Adrenal gland (tissue), 12 donors: ENCODE results near the gene TRIOBP. TPM values are rescaled to one million over a fixed set of nuclear protein-coding genes. Genes with fewer than 3 reads are reported as not detected.

Experiments used
- DNase-seq, 7 donors: peaks; one replicate each; pipeline ENCODE4 v3.0.0-alpha.2; 2019 to 2020
- H3K27ac ChIP-seq, 5 donors: fragments of 200-600 bp; sonication (generic) in 4 of 5; 1 replicate in 3 of 5; 2 replicates in 2 of 5; pipeline versions ENCODE4 v1.5.1 to v1.8.0; 2016 to 2020; ENCODE audit warnings: mild to moderate bottlenecking in 1 of 5
- H3K27me3 ChIP-seq: fragments of 200-600 bp; 2 replicates; pipeline ENCODE4 v1.8.0; 2021
- H3K36me3 ChIP-seq, 2 donors: fragments of 200-600 bp; replicated peaks in 1 of 2; 1 replicate in 1 of 2; 2 replicates in 1 of 2; pipeline versions ENCODE4 v1.5.1 to v1.8.0; 2018 to 2022
- H3K4me1 ChIP-seq, 2 donors: fragments of 200-600 bp; replicated peaks in 1 of 2; 1 replicate in 1 of 2; 2 replicates in 1 of 2; pipeline versions ENCODE4 v1.5.1 to v1.8.0; 2018 to 2021
- H3K4me3 ChIP-seq, 4 donors: fragments of 200-600 bp; sonication (generic) in 3 of 4; one replicate each; pipeline ENCODE4 v1.5.1; 2016 to 2018
- H3K9me3 ChIP-seq, 3 donors: fragments of 200-600 bp; sonication (generic) in 1 of 3; replicated peaks in 1 of 3; 1 replicate in 2 of 3; 2 replicates in 1 of 3; pipeline versions ENCODE4 v1.5.1 to v1.8.0; 2016 to 2021
- POLR2A ChIP-seq, 2 donors: fragments of 450-650 bp; IDR thresholded peaks; one replicate each; pipeline ENCODE4 v1.6.1; 2017; ENCODE audit warnings: antibody characterized with exemption in 2 of 2, mild to moderate bottlenecking in 2 of 2, moderate library complexity in 1 of 2
- WGBS, 4 donors: extraction: QIAGEN DNeasy Blood & Tissue Kit in 2 of 4; methylation state at CpG; one replicate each; pipeline versions ENCODE4 v1.1.5 to v1.1.7; 2013 to 2017; 5-methylcytosine and 5-hydroxymethylcytosine counted together
- intact Hi-C, 2 donors: fragments of 100-400 bp; cut with DNase I; formaldehyde crosslinking; loops; one replicate each; pipeline versions ENCODE4 v1.14.1 to v1.15.0; 2022 to 2023
- polyA plus RNA-seq, 3 donors: library from polyadenylated mRNA; stranded (reverse); fragments of 200-250 nt in 2 of 3; fragments of 350-450 nt in 1 of 3; fragmentation: Illumina TruSeq in 1 of 3; extraction: RNeasy Lipid Tissue Mini Kit (QIAGEN cat#74804) in 1 of 3; gene quantifications; one replicate each; pipeline ENCODE4 v1.2.3, GENCODE V29; 2013 to 2014
- total RNA-seq, 9 donors: library from RNA; depleted of rRNA in 4 of 9; stranded (reverse); fragments of >200 nt in 4 of 9; fragments of 120-200 nt in 1 of 9; fragmentation: NEBNext Ultra II Directional in 1 of 9; extraction: Animal tissue kit (Norgen Biotek cat#: 25700) in 1 of 9; gene quantifications; one replicate each; pipeline versions ENCODE4 v1.1.0 to v1.2.4, GENCODE V29; 2013 to 2023
- TF ChIP-seq, protein P1 (sequence below), 6 experiments: fragments of 450-650 bp in 4 of 6; fragments of 200-600 bp in 2 of 6; sonication (generic) in 1 of 6; IDR thresholded peaks; 1 replicate in 5 of 6; 2 replicates in 1 of 6; pipeline versions ENCODE4 v1.5.1 to v1.8.0; 2016 to 2021; ENCODE audit warnings: antibody characterized with exemption in 6 of 6, mild to moderate bottlenecking in 2 of 6, moderate library complexity in 1 of 6
- donor health status: healthy with polysubstance abuse.
- donor health status: Bipolar disorder and iron deficiency.
- donor health status: DM: yes; HTN: yes; CAD: no.
- donor health status: DM: no; HTN: no; CAD: no.
- donor health status: DM: no; HTN: no; CAD: no.
- donor health status: DM: yes; HTN: yes; CAD: no.

TRIOBP gene
- total and polyA plus RNA-seq, 12 donors, result 24.6 to 146 (median 90.3) TPM

DNA sequence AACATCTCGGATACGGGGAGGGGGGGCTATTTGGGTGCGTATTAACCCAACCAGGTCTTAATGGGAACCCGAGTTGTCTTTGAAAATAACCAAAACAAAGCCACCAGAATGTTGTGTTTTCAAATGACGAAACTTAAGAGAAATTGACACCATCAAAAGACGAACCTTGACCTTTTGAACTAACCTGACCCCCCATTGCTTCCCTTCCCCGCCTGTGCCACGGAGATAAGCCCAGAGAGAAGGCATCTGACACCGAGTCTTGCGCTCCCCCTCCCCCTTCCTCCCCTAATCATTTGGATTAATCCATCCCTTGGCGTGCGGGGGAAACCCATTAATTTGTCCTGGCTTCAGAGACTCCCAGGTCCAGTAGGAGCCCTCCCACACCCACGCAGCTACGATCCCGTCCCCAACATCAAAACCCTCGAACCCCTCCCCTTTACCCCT is 106.4 kb downstream of the TRIOBP start:
- no peak overlapping the region for H3K27ac ChIP-seq
- peaks cover 29 to 42% of the 10 kb centered on the region in 2 donors for H3K4me1 ChIP-seq
- peak overlapping the region in 1 of 4 donors; percentile 74 for H3K4me3 ChIP-seq

DNA sequence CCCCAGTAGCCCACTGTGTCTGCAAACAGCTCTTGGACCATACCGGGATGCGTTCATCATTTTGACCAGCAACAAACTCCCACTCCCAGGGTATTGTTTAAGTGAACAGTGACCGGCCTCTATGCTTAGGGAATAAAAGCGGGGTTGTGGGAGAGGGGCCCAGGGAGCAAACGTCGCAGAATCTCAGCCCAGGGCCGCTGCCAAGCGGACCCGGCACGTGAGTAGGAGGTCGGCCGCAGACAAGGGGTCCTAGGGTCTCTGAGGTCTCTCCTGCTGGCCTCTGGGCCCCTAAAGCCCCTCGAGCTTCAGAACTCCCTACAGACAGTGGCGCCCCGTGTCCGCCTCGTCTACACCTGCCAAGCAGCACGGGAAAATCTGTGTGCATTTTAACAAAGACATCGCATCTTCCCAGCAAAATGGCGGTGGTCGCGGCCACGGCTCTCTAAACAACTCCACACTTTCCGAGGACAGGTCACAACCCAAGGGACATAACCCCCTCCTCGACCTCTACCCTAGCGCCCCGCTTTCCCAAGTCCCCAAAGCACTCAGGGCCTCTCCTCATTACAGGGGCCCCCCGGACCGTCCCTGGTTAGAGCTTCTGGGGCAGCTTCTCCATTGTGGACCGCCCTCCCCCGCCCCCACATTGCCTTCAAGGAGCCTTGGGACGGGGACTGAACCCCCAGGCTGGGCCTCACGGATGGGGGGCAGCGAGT is 106.9 kb downstream of the TRIOBP start:
- H3K27ac ChIP-seq, result no peak overlapping the region
- peak in 1 of 7 donors; percentile 48 for DNase-seq
- no peaks in the 10 kb centered on the region for H3K27me3 ChIP-seq
- peaks cover 34 to 48% of the 10 kb centered on the region in 2 donors for H3K4me1 ChIP-seq
- H3K9me3 ChIP-seq, result no peaks in the 10 kb centered on the region
- 54 to 69% (median 65%) methylated on average over 17 to 34 of the region's 34 CpGs for WGBS, 4 donors
- TF ChIP-seq, protein P1, sequence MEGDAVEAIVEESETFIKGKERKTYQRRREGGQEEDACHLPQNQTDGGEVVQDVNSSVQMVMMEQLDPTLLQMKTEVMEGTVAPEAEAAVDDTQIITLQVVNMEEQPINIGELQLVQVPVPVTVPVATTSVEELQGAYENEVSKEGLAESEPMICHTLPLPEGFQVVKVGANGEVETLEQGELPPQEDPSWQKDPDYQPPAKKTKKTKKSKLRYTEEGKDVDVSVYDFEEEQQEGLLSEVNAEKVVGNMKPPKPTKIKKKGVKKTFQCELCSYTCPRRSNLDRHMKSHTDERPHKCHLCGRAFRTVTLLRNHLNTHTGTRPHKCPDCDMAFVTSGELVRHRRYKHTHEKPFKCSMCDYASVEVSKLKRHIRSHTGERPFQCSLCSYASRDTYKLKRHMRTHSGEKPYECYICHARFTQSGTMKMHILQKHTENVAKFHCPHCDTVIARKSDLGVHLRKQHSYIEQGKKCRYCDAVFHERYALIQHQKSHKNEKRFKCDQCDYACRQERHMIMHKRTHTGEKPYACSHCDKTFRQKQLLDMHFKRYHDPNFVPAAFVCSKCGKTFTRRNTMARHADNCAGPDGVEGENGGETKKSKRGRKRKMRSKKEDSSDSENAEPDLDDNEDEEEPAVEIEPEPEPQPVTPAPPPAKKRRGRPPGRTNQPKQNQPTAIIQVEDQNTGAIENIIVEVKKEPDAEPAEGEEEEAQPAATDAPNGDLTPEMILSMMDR (IDR thresholded peaks at IDR 0.05), result no peak
- no peak for TF ChIP-seq POLR2A (IDR thresholded peaks at IDR 0.05)
- intact Hi-C loops, result no loop called here
- H3K36me3 ChIP-seq, result no peaks in the 10 kb centered on the region
- no peak overlapping the region for H3K4me3 ChIP-seq

More for the DNA sequence above, 106.4 kb downstream of the TRIOBP start:
- DNase-seq, result peak in 1 of 7 donors; percentile 32
- H3K9me3 ChIP-seq, result no peaks in the 10 kb centered on the region
- 25 to 32% (median 29%) methylated on average over 16 of the region's 16 CpGs for WGBS, 4 donors
- no peak for TF ChIP-seq POLR2A (IDR thresholded peaks at IDR 0.05)
- TF ChIP-seq, protein P1 (IDR thresholded peaks at IDR 0.05), result no peak
- H3K27me3 ChIP-seq, result no peaks in the 10 kb centered on the region
- no peaks in the 10 kb centered on the region for H3K36me3 ChIP-seq
- intact Hi-C loops, result no loop called here

DNA sequence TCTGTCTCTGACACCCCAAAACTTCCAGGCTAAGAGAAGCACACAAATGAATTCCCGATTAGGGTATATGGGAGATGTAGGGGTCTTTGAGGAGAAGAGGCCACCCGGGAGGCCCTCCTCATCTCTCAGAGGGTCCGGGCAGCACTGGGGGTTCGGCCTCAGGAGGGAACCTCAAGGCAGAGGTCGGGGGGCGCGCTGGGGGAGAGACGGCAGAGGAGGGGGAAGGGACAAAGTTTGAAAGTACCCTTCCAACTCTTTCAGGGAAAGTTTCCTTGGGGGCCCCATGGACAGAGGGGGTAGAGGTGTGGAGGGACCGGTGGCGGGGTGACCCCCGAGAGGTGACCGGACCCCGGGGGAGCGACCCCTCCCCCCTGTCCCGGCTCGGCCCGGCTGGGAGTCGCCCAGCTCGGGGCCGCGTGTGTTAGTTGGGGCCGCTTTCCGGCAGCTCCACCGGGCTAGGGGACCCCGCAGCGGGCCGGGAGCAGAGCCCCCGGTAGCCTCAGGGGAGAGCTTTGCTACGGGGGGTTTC is 107.6 kb downstream of the TRIOBP start:
- intact Hi-C loops, result no loop called here

More for the DNA sequence above, 107.6 kb downstream of the TRIOBP start:
- peaks cover 34 to 52% of the 10 kb centered on the region in 2 donors for H3K4me1 ChIP-seq
- H3K9me3 ChIP-seq, result no peaks in the 10 kb centered on the region
- peak overlapping the region in 2 of 4 donors; percentile 25 to 60 for H3K4me3 ChIP-seq
- TF ChIP-seq POLR2A (IDR thresholded peaks at IDR 0.05), result no peak
- TF ChIP-seq, protein P1 (IDR thresholded peaks at IDR 0.05), result no peak
- no peaks in the 10 kb centered on the region for H3K27me3 ChIP-seq
- 8 to 23% (median 10%) methylated on average over 4 to 29 of the region's 29 CpGs for WGBS, 4 donors
- H3K27ac ChIP-seq, result peak overlapping the region in 3 of 5 donors; percentile 74 to 88 (median 83)
- no peak for DNase-seq
- no peaks in the 10 kb centered on the region for H3K36me3 ChIP-seq
